ENCODE measurements around the gene RFESD. TPM values are rescaled to one million over a fixed set of nuclear protein-coding genes. Genes with fewer than 3 reads are reported as not detected.
A peak's percentile ranks its signal among the peaks of the same experiment; 100 is the strongest.

RFESD gene
- total RNA-seq, 1 experiment from 2014 or later: 1.4 TPM

- Histone ChIP-seq H3K27ac (no peak overlapping the region), H3K4me3 (no peak overlapping the region), H3K27me3 (no peaks in the 10 kb centered on the region), H3K36me3 (no peaks in the 10 kb centered on the region), H3K9me3 (replicated peaks) (no peaks in the 10 kb centered on the region), H3K4me1 (peaks cover 21% of the 10 kb centered on the region)
- no peak for DNase-seq
These were observed 20.6 kb downstream of the RFESD start for GRCh38 chr5:95667061-95667618.

GRCh38 chr5:95667678-95668077, 21.1 kb downstream of the RFESD start:
- no peak for DNase-seq
- H3K36me3 ChIP-seq: no peaks in the 10 kb centered on the region
- H3K27me3 ChIP-seq: no peaks in the 10 kb centered on the region
- H3K9me3 ChIP-seq (replicated peaks): no peaks in the 10 kb centered on the region
- H3K4me3 ChIP-seq: no peak overlapping the region
- H3K4me1 ChIP-seq: peaks cover 21% of the 10 kb centered on the region
- H3K27ac ChIP-seq: no peak overlapping the region

- Histone ChIP-seq H3K4me1 (peaks cover 21% of the 10 kb centered on the region), H3K4me3 (no peak overlapping the region), H3K27me3 (no peaks in the 10 kb centered on the region), H3K9me3 (replicated peaks) (no peaks in the 10 kb centered on the region), H3K27ac (no peak overlapping the region), H3K36me3 (no peaks in the 10 kb centered on the region)
- DNase-seq: no peak
These were observed 21.6 kb downstream of the RFESD start for GRCh38 chr5:95668216-95668615.

- Histone ChIP-seq H3K27me3 (no peaks in the 10 kb centered on the region), H3K27ac (no peak overlapping the region; the same call in 1 of the 2 replicates), H3K4me1 (peaks cover 21% of the 10 kb centered on the region), H3K4me3 (no peak overlapping the region), H3K36me3 (no peaks in the 10 kb centered on the region), H3K9me3 (replicated peaks) (no peaks in the 10 kb centered on the region)
- no peak for DNase-seq
These were observed 22.2 kb downstream of the RFESD start for GRCh38 chr5:95668728-95669127.

GRCh38 chr5:95669540-95669939, 23.0 kb downstream of the RFESD start:
- H3K36me3 ChIP-seq: no peaks in the 10 kb centered on the region
- H3K4me3 ChIP-seq: no peak overlapping the region
- peaks cover 19% of the 10 kb centered on the region for H3K4me1 ChIP-seq
- no peaks in the 10 kb centered on the region for H3K27me3 ChIP-seq
- H3K9me3 ChIP-seq (replicated peaks): no peaks in the 10 kb centered on the region
- H3K27ac ChIP-seq: peak overlapping the region; percentile 7
- peak; percentile 75 to 82 for DNase-seq

GRCh38 chr5:95669985-95670384, 23.4 kb downstream of the RFESD start:
- no peak overlapping the region; the same call in 1 of the 2 replicates for H3K27ac ChIP-seq
- H3K4me3 ChIP-seq: no peak overlapping the region
- no peak for DNase-seq

GRCh38 chr5:95670568-95670967, 24.0 kb downstream of the RFESD start:
- H3K9me3 ChIP-seq (replicated peaks): no peaks in the 10 kb centered on the region
- DNase-seq: no peak
- H3K27me3 ChIP-seq: no peaks in the 10 kb centered on the region
- no peak overlapping the region for H3K27ac ChIP-seq
- peaks cover 19% of the 10 kb centered on the region for H3K4me1 ChIP-seq
- no peak overlapping the region for H3K4me3 ChIP-seq
- no peaks in the 10 kb centered on the region for H3K36me3 ChIP-seq

More at GRCh38 chr5:95669985-95670384, 23.4 kb downstream of the RFESD start:
- Histone ChIP-seq H3K4me1 (peaks cover 19% of the 10 kb centered on the region), H3K9me3 (replicated peaks) (no peaks in the 10 kb centered on the region), H3K36me3 (no peaks in the 10 kb centered on the region), H3K27me3 (no peaks in the 10 kb centered on the region)

- DNase-seq: no peak
- no peak overlapping the region for H3K4me3 ChIP-seq
- no peak overlapping the region for H3K27ac ChIP-seq
- H3K36me3 ChIP-seq: no peaks in the 10 kb centered on the region
- no peaks in the 10 kb centered on the region for H3K27me3 ChIP-seq
- H3K9me3 ChIP-seq (replicated peaks): no peaks in the 10 kb centered on the region
- peaks cover 19% of the 10 kb centered on the region for H3K4me1 ChIP-seq
These were observed 25.2 kb downstream of the RFESD start for GRCh38 chr5:95671826-95672225.

GRCh38 chr5:95672641-95673040, 26.1 kb downstream of the RFESD start:
- H3K9me3 ChIP-seq (replicated peaks): no peaks in the 10 kb centered on the region
- H3K27ac ChIP-seq: no peak overlapping the region
- no peak overlapping the region for H3K4me3 ChIP-seq
- H3K36me3 ChIP-seq: no peaks in the 10 kb centered on the region
- H3K27me3 ChIP-seq: no peaks in the 10 kb centered on the region
- H3K4me1 ChIP-seq: peaks cover 19% of the 10 kb centered on the region
- no peak for DNase-seq

- Histone ChIP-seq H3K36me3 (no peaks in the 10 kb centered on the region), H3K27me3 (no peaks in the 10 kb centered on the region), H3K27ac (no peak overlapping the region), H3K4me1 (peaks cover 19% of the 10 kb centered on the region), H3K9me3 (replicated peaks) (no peaks in the 10 kb centered on the region), H3K4me3 (no peak overlapping the region)
- no peak for DNase-seq
These were observed 26.5 kb downstream of the RFESD start for GRCh38 chr5:95673081-95673480.

GRCh38 chr5:95682891-95683290, 36.3 kb downstream of the RFESD start, which contains the start of gene SPATA9:
Gene SPATA9, minus strand, starts transcription at chr5:95682991. Its CDS starts 137 bp downstream, at chr5:95682854.
- Histone ChIP-seq H3K4me3 (no peak within 1 kb of the TSS), H3K27me3 (no peaks in the 10 kb centered on the region), H3K27ac (no peak within 1 kb of the TSS), H3K9me3 (replicated peaks) (no peaks in the 10 kb centered on the region), H3K4me1 (peaks cover 7% of the 10 kb centered on the region), H3K36me3 (no peaks in the 10 kb centered on the region)
- DNase-seq: no peak

GRCh38 chr5:95684361-95684760, 37.8 kb downstream of the RFESD start:
- H3K9me3 ChIP-seq (replicated peaks): no peaks in the 10 kb centered on the region
- no peaks in the 10 kb centered on the region for H3K27me3 ChIP-seq
- no peaks in the 10 kb centered on the region for H3K36me3 ChIP-seq
- H3K27ac ChIP-seq: no peak overlapping the region
- DNase-seq: no peak
- H3K4me1 ChIP-seq: peaks cover 7% of the 10 kb centered on the region
- no peak overlapping the region for H3K4me3 ChIP-seq

- Histone ChIP-seq H3K27ac (no peak overlapping the region), H3K4me1 (peaks cover 7% of the 10 kb centered on the region), H3K36me3 (no peaks in the 10 kb centered on the region), H3K27me3 (no peaks in the 10 kb centered on the region), H3K9me3 (replicated peaks) (no peaks in the 10 kb centered on the region), H3K4me3 (no peak overlapping the region)
- DNase-seq: peak; percentile 8 to 47
These were observed 40.1 kb downstream of the RFESD start for GRCh38 chr5:95686651-95687050.

GRCh38 chr5:95689680-95690079, 43.1 kb downstream of the RFESD start:
- no peaks in the 10 kb centered on the region for H3K27me3 ChIP-seq
- no peaks in the 10 kb centered on the region for H3K36me3 ChIP-seq
- peaks cover 7% of the 10 kb centered on the region for H3K4me1 ChIP-seq
- no peak for DNase-seq
- H3K27ac ChIP-seq: no peak overlapping the region
- no peak overlapping the region for H3K4me3 ChIP-seq
- H3K9me3 ChIP-seq (replicated peaks): no peaks in the 10 kb centered on the region

GRCh38 chr5:95690333-95690732, 43.8 kb downstream of the RFESD start:
- Histone ChIP-seq H3K36me3 (no peaks in the 10 kb centered on the region), H3K27me3 (no peaks in the 10 kb centered on the region), H3K4me1 (peaks cover 7% of the 10 kb centered on the region), H3K4me3 (no peak overlapping the region), H3K27ac (no peak overlapping the region), H3K9me3 (replicated peaks) (no peaks in the 10 kb centered on the region)
- no peak for DNase-seq
